SU-DHL-6 (cell line): ENCODE measurements around the gene CEP135.

Source experiments
- H2AFZ ChIP-seq: fragments of 200-600 bp; sonication (generic); 2 replicates; pipeline ENCODE4 v1.6.1; 2014; ENCODE audit warnings: low read depth, mild to moderate bottlenecking, moderate library complexity, mixed read lengths, antibody characterized with exemption, low read length; ENCODE audit not compliant: severe bottlenecking
- H3F3A ChIP-seq: fragments of 200-600 bp; shearing (Covaris generic); 2 replicates; pipeline ENCODE4 v1.6.0; 2016; ENCODE audit warnings: antibody characterized with exemption, mild to moderate bottlenecking; ENCODE audit not compliant: insufficient read depth
- H3K27ac ChIP-seq: fragments of 200-600 bp; sonication (generic); 2 replicates; pipeline ENCODE4 v1.5.1; 2016; ENCODE audit warnings: low read depth, mild to moderate bottlenecking, low read length, moderate library complexity, mixed read lengths
- H3K27me3 ChIP-seq: fragments of 200-600 bp; sonication (generic), shearing (Covaris generic); 2 replicates; pipeline ENCODE4 v1.6.0; 2014; ENCODE audit warnings: mild to moderate bottlenecking, low read length
- H3K36me3 ChIP-seq: fragments of 200-600 bp; sonication (generic); 2 replicates; pipeline ENCODE4 v1.6.1; 2014; ENCODE audit warnings: mild to moderate bottlenecking, low read length, mixed read lengths
- H3K4me2 ChIP-seq: fragments of 300-600, 200-600 bp; shearing (Covaris generic), sonication (generic); 2 replicates; pipeline ENCODE4 v1.6.0; 2014; ENCODE audit warnings: low read length, low read depth, mild to moderate bottlenecking; ENCODE audit not compliant: poor library complexity, severe bottlenecking
- H3K4me3 ChIP-seq: fragments of 200-600 bp; sonication (generic); 2 replicates; pipeline ENCODE4 v1.5.1; 2014; ENCODE audit warnings: antibody characterized with exemption, low read length, mild to moderate bottlenecking, mixed read lengths; ENCODE audit not compliant: insufficient read depth, poor library complexity, severe bottlenecking
- H3K79me2 ChIP-seq: fragments of 200-600 bp; sonication (generic); 2 replicates; pipeline ENCODE4 v1.6.1; 2014; ENCODE audit warnings: mild to moderate bottlenecking, low read length, moderate library complexity; ENCODE audit not compliant: insufficient read depth
- H3K9ac ChIP-seq: fragments of 200-600 bp; sonication (generic); 2 replicates; pipeline ENCODE4 v1.7.0; 2014; ENCODE audit warnings: mild to moderate bottlenecking, low read length
- H3K9me2 ChIP-seq: fragments of 200-600 bp; sonication (generic); replicated peaks from 2 replicates; pipeline ENCODE4 v1.6.1; 2014; ENCODE audit warnings: low read length; ENCODE audit not compliant: insufficient read depth
- H3K9me3 ChIP-seq: fragments of 200-600 bp; sonication (generic); 2 replicates; pipeline ENCODE4 v1.6.1; 2014; ENCODE audit warnings: low read length, mixed read lengths; ENCODE audit not compliant: insufficient read depth
- H4K20me1 ChIP-seq: fragments of 200-600 bp; sonication (generic); 2 replicates; pipeline ENCODE4 v1.6.1; 2014; ENCODE audit warnings: low read depth, mild to moderate bottlenecking, antibody characterized with exemption, low read length, moderate library complexity, mixed read lengths
- EZH2phosphoT487 ChIP-seq: fragments of 200-600 bp; sonication (generic), shearing (Covaris generic); conservative IDR thresholded peaks from 2 replicates; pipeline ENCODE4 v1.6.1; 2018; ENCODE audit warnings: mild to moderate bottlenecking, antibody characterized with exemption, low read length, moderate library complexity, mixed read lengths
- TF ChIP-seq, protein P1 (sequence below): fragments of 200-600 bp; sonication (generic); IDR thresholded peaks from one replicate; pipeline ENCODE4 v1.5.1; 2017; ENCODE audit warnings: antibody characterized with exemption, mild to moderate bottlenecking, low read length, moderate library complexity; ENCODE audit not compliant: insufficient read depth, poor library complexity, severe bottlenecking

Gene CEP135

GRCh38 chr4:55949482-55949802 lies 697 bp downstream of the CEP135 start:
- H3K79me2 ChIP-seq = peaks cover 24% of the 10 kb centered on the region
- peak overlapping the region; percentile 71 for H3K9ac ChIP-seq
- peak overlapping the region; percentile 100 for H3K27ac ChIP-seq
- no peaks in the 10 kb centered on the region for H3K9me3 ChIP-seq
- H3F3A ChIP-seq = peaks cover 18% of the 10 kb centered on the region
- H3K27me3 ChIP-seq = no peaks in the 10 kb centered on the region
- H3K9me2 ChIP-seq = no peaks in the 10 kb centered on the region
- peak overlapping the region; percentile 67 for H2AFZ ChIP-seq
- no peak for TF ChIP-seq EZH2phosphoT487
- TF ChIP-seq, protein P1, sequence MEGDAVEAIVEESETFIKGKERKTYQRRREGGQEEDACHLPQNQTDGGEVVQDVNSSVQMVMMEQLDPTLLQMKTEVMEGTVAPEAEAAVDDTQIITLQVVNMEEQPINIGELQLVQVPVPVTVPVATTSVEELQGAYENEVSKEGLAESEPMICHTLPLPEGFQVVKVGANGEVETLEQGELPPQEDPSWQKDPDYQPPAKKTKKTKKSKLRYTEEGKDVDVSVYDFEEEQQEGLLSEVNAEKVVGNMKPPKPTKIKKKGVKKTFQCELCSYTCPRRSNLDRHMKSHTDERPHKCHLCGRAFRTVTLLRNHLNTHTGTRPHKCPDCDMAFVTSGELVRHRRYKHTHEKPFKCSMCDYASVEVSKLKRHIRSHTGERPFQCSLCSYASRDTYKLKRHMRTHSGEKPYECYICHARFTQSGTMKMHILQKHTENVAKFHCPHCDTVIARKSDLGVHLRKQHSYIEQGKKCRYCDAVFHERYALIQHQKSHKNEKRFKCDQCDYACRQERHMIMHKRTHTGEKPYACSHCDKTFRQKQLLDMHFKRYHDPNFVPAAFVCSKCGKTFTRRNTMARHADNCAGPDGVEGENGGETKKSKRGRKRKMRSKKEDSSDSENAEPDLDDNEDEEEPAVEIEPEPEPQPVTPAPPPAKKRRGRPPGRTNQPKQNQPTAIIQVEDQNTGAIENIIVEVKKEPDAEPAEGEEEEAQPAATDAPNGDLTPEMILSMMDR = no peak
- H3K4me3 ChIP-seq = peak overlapping the region; percentile 76
- H4K20me1 ChIP-seq = no peaks in the 10 kb centered on the region
- peak overlapping the region; percentile 87 for H3K4me2 ChIP-seq
- peaks cover 7% of the 10 kb centered on the region; the same call in 1 of the 2 replicates for H3K36me3 ChIP-seq

DNA sequence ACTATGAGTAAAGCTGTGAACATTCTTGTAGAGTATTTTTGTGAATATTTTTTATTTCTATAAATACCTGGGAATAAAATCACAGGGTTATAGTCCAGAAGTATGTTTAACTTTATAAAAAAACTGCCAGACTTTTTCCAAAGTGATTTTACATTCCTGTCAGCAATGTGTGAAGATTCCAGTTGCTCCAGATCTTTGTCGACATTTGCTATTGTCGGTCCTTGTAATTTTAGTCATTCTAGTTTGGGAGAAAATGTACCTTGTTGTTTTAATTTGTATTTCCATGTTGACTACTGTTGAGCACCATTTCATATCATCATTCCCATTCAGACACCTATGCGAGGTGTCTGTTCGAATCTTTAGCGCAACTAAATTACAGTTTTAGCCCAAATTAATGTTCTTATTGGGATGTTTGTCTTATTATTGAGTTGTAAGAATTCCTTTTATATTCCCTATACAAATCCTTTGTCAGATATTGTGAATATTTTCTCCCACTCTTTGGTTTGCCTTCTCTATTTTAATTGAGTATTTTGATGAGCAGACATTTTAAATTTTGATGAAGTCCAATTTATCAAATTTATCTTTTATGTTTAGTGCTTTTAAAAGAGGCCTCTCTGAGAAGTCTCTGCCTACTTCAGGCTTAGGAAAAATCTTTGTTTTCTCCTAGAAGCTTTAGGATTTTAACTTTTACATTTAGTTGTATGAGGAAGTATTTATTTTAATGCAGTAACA lies 2.6 kb downstream of the CEP135 start:
- Histone ChIP-seq H3K9ac (no peak overlapping the region), H3K4me2 (peak overlapping the region; percentile 87)

DNA sequence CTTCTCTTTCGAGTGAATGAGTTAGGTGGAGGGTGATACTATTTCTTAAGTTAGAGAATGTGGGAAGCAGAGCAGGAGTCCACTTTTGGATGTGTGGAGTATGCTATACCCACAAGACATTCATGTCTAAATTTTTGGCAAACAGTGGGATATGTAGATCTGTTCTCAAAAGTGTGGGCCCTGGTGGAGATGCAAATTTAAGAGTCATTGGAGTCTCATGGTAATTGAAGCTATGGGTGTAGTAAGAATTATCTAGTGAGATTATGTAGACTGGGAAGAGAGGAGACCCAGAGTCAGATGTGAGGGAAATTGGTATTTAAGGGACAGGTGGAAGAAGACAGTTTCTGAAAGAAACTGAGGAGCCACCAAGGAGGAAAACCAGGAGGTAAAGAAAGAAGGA lies 7.0 kb downstream of the CEP135 start:
- peaks cover 10% of the 10 kb centered on the region for H3K79me2 ChIP-seq
- H3K36me3 ChIP-seq = peaks cover 7% of the 10 kb centered on the region; the same call in 1 of the 2 replicates
- TF ChIP-seq, protein P1 = no peak
- TF ChIP-seq EZH2phosphoT487 = no peak
- H3K27ac ChIP-seq = no peak overlapping the region
- H3F3A ChIP-seq = no peaks in the 10 kb centered on the region
- H3K9me3 ChIP-seq = no peaks in the 10 kb centered on the region
- H4K20me1 ChIP-seq = no peaks in the 10 kb centered on the region
- H3K4me2 ChIP-seq = no peak overlapping the region
- no peak overlapping the region for H3K9ac ChIP-seq
- no peaks in the 10 kb centered on the region for H3K27me3 ChIP-seq
- no peak overlapping the region for H2AFZ ChIP-seq
- no peak overlapping the region for H3K4me3 ChIP-seq
- H3K9me2 ChIP-seq = no peaks in the 10 kb centered on the region

More for the DNA sequence above, 2.6 kb downstream of the CEP135 start:
- Histone ChIP-seq H3K36me3 (peaks cover 7% of the 10 kb centered on the region; the same call in 1 of the 2 replicates), H4K20me1 (no peaks in the 10 kb centered on the region), H2AFZ (no peak overlapping the region), H3K9me3 (no peaks in the 10 kb centered on the region), H3K27me3 (no peaks in the 10 kb centered on the region), H3K79me2 (peaks cover 24% of the 10 kb centered on the region), H3K4me3 (no peak overlapping the region), H3K9me2 (no peaks in the 10 kb centered on the region), H3F3A (peaks cover 18% of the 10 kb centered on the region), H3K27ac (no peak overlapping the region)
- TF ChIP-seq, protein P1 = no peak
- TF ChIP-seq EZH2phosphoT487 = no peak
